H9 (cell line): Measurements from ENCODE around the gene GYG1. TPM values are rescaled to one million over a fixed set of nuclear protein-coding genes. Genes with fewer than 3 reads are reported as not detected.

Experiments
- DNase-seq: peaks from one replicate; pipeline ENCODE4 v3.0.0-alpha.2; 2017
- H2AFZ ChIP-seq: one replicate; pipeline ENCODE4 v1.6.1; 2013; ENCODE audit warnings: mild to moderate bottlenecking, low read length, control low read depth, moderate library complexity
- H2AK5ac ChIP-seq: 2 replicates; pipeline ENCODE4 v1.6.1; 2013; ENCODE audit warnings: low read length, control low read depth, mixed read lengths; ENCODE audit not compliant: insufficient read length
- H2BK120ac ChIP-seq: one replicate; pipeline ENCODE4 v1.6.1; 2013; ENCODE audit warnings: low read depth, mild to moderate bottlenecking, low read length, control low read depth, inconsistent platforms; ENCODE audit not compliant: poor library complexity, severe bottlenecking
- H2BK12ac ChIP-seq: 2 replicates; pipeline ENCODE4 v1.6.1; 2013; ENCODE audit warnings: low read length, control low read depth, mixed read lengths, low read depth; ENCODE audit not compliant: insufficient read length
- H2BK15ac ChIP-seq: 2 replicates; pipeline ENCODE4 v1.6.1; 2013; ENCODE audit warnings: low read depth, low read length, control low read depth
- H2BK20ac ChIP-seq: one replicate; pipeline ENCODE4 v1.6.1; 2013; ENCODE audit warnings: low read depth, mild to moderate bottlenecking, low read length, control low read depth, inconsistent platforms; ENCODE audit not compliant: poor library complexity, severe bottlenecking
- H2BK5ac ChIP-seq: 2 replicates; pipeline ENCODE4 v1.6.1; 2013; ENCODE audit warnings: low read length, control low read depth, mixed read lengths; ENCODE audit not compliant: insufficient read length
- H3K14ac ChIP-seq: 2 replicates; pipeline ENCODE4 v1.6.1; 2013; ENCODE audit warnings: low read length, control low read depth; ENCODE audit not compliant: insufficient read depth
- H3K18ac ChIP-seq: 2 replicates; pipeline ENCODE4 v1.6.1; 2013; ENCODE audit warnings: low read depth, mild to moderate bottlenecking, mixed read lengths, low read length, control low read depth; ENCODE audit not compliant: insufficient read length
- H3K23ac ChIP-seq: 2 replicates; pipeline ENCODE4 v1.6.1; 2013; ENCODE audit warnings: low read length, control low read depth, mixed read lengths, low read depth; ENCODE audit not compliant: insufficient read length
- H3K23me2 ChIP-seq: 2 replicates; pipeline ENCODE4 v1.6.1; 2013; ENCODE audit warnings: low read depth, mild to moderate bottlenecking, mixed read lengths, low read length, control low read depth; ENCODE audit not compliant: insufficient read length, poor library complexity, severe bottlenecking
- H3K27ac ChIP-seq: 2 replicates; pipeline ENCODE4 v1.5.1; 2013; ENCODE audit warnings: low read length, control low read depth, mixed read lengths, low read depth; ENCODE audit not compliant: insufficient read length
- H3K27me3 ChIP-seq: 2 replicates; pipeline ENCODE4 v1.6.1; 2013; ENCODE audit warnings: low read length, control low read depth, inconsistent platforms; ENCODE audit not compliant: insufficient read depth
- H3K4ac ChIP-seq: 2 replicates; pipeline ENCODE4 v1.6.1; 2013; ENCODE audit warnings: low read depth, mild to moderate bottlenecking, control low read depth, inconsistent platforms, low read length, moderate library complexity
- H3K4me1 ChIP-seq: 2 replicates; pipeline ENCODE4 v1.6.1; 2013; ENCODE audit warnings: low read length, control low read depth, inconsistent platforms; ENCODE audit not compliant: insufficient read depth
- H3K4me2 ChIP-seq: 2 replicates; pipeline ENCODE4 v1.6.1; 2013; ENCODE audit warnings: low read length, control low read depth, mixed read lengths; ENCODE audit not compliant: insufficient read length, insufficient read depth
- H3K56ac ChIP-seq: 2 replicates; pipeline ENCODE4 v1.6.1; 2013; ENCODE audit warnings: low read depth, mild to moderate bottlenecking, mixed read lengths, low read length, control low read depth; ENCODE audit not compliant: insufficient read length
- H3K79me1 ChIP-seq: 2 replicates; pipeline ENCODE4 v1.6.1; 2013; ENCODE audit warnings: low read depth, mild to moderate bottlenecking, moderate library complexity, low read length, control low read depth, inconsistent platforms; ENCODE audit not compliant: insufficient read depth, poor library complexity, severe bottlenecking
- H3K79me2 ChIP-seq: 2 replicates; pipeline ENCODE4 v1.6.1; 2013; ENCODE audit warnings: low read length, control low read depth, inconsistent platforms; ENCODE audit not compliant: insufficient read depth
- H3K9ac ChIP-seq: 2 replicates; pipeline ENCODE4 v1.6.1; 2013; ENCODE audit warnings: low read length, control low read depth, mixed read lengths; ENCODE audit not compliant: insufficient read length; ENCODE audit errors: extremely low read depth
- H3K9me3 ChIP-seq: one replicate; pipeline ENCODE4 v1.6.1; 2013; ENCODE audit warnings: low read depth, low read length, inconsistent platforms; ENCODE audit not compliant: control insufficient read depth
- H3T11ph ChIP-seq: one replicate; pipeline ENCODE4 v1.6.1; 2013; ENCODE audit warnings: mild to moderate bottlenecking, low read length, control low read depth, inconsistent platforms
- H4K20me1 ChIP-seq: one replicate; pipeline ENCODE4 v1.6.1; 2013; ENCODE audit not compliant: control insufficient read depth, insufficient read length, insufficient read depth
- H4K5ac ChIP-seq: 2 replicates; pipeline ENCODE4 v1.6.1; 2013; ENCODE audit warnings: low read depth, mild to moderate bottlenecking, mixed read lengths, low read length, control low read depth; ENCODE audit not compliant: insufficient read length
- H4K8ac ChIP-seq: replicated peaks from 2 replicates; pipeline ENCODE4 v1.6.1; 2013; ENCODE audit warnings: low read length, control low read depth, mixed read lengths, low read depth; ENCODE audit not compliant: insufficient read length
- H4K91ac ChIP-seq: 2 replicates; pipeline ENCODE4 v1.6.1; 2013; ENCODE audit warnings: low read depth, mild to moderate bottlenecking, moderate library complexity, mixed read lengths, low read length, control low read depth; ENCODE audit not compliant: insufficient read length
- H3K27ac Mint-ChIP-seq, 3 experiments: 2 replicates in 2 of 3; 3 replicates in 1 of 3; pipeline ENCODE4 v1.8.0; 2020 to 2021; ENCODE audit warnings: mixed read lengths in 3 of 3, mild to moderate bottlenecking in 1 of 3, moderate library complexity in 1 of 3
- H3K27me3 Mint-ChIP-seq: 2 replicates; pipeline ENCODE4 v1.8.0; 2021; ENCODE audit warnings: low read depth, mild to moderate bottlenecking, moderate library complexity, mixed read lengths
- H3K36me3 Mint-ChIP-seq, 3 experiments: 2 replicates in 2 of 3; 3 replicates in 1 of 3; pipeline ENCODE4 v1.8.0; 2020 to 2021; ENCODE audit warnings: low read depth in 3 of 3, mixed read lengths in 3 of 3; ENCODE audit not compliant: insufficient read depth in 1 of 3
- H3K4me1 Mint-ChIP-seq, 2 experiments: 2 replicates each; pipeline ENCODE4 v1.8.0; 2020; ENCODE audit warnings: mixed read lengths in 2 of 2
- H3K4me3 Mint-ChIP-seq, 2 experiments: 2 replicates in 1 of 2; 3 replicates in 1 of 2; pipeline ENCODE4 v1.8.0; 2020 to 2021; ENCODE audit warnings: mild to moderate bottlenecking in 2 of 2, mixed read lengths in 2 of 2, moderate library complexity in 1 of 2
- H3K9me3 Mint-ChIP-seq, 2 experiments: 2 replicates in 1 of 2; 3 replicates in 1 of 2; pipeline ENCODE4 v1.8.0; 2020; ENCODE audit warnings: mild to moderate bottlenecking in 2 of 2, mixed read lengths in 2 of 2, moderate library complexity in 1 of 2
- CTCF ChIP-seq: fragments of 200-600 bp; sonication (generic); conservative IDR thresholded peaks from 3 replicates; pipeline ENCODE4 v1.8.0; 2021; ENCODE audit warnings: antibody characterized with exemption, mild to moderate bottlenecking
- WGBS: extraction: QIAGEN DNeasy Blood & Tissue Kit; methylation state at CpG from one replicate; pipeline ENCODE4 v1.1.7; 2013; ENCODE audit warnings: missing lambda C conversion rate, low lambda C conversion rate, mixed read lengths; ENCODE audit not compliant: insufficient read length; ENCODE audit errors: extremely low coverage; 5-methylcytosine and 5-hydroxymethylcytosine counted together
- total RNA-seq: library from RNA; stranded (reverse); gene quantifications from 2 replicates; pipeline ENCODE4 v1.2.1, GENCODE V29; 2021

GYG1 gene
- total RNA-seq, 1 experiment from 2014 or later = 31.5 TPM

- Histone ChIP-seq H3K23ac (no peak overlapping the region), H2AFZ (no peak overlapping the region), H3T11ph (no peak overlapping the region), H3K9ac (no peak overlapping the region), H3K79me1 (no peaks in the 10 kb centered on the region), H3K9me3 (no peaks in the 10 kb centered on the region), H2BK20ac (no peak overlapping the region), H3K18ac (no peak overlapping the region), H2BK5ac (no peak overlapping the region), H2BK120ac (no peak overlapping the region), H3K14ac (no peak overlapping the region), H3K27ac (no peak overlapping the region), H3K4me2 (no peak overlapping the region), H3K4ac (no peak overlapping the region), H3K27me3 (no peaks in the 10 kb centered on the region), H3K23me2 (no peaks in the 10 kb centered on the region), H4K5ac (no peak overlapping the region), H2BK12ac (no peak overlapping the region), H4K20me1 (no peaks in the 10 kb centered on the region), H4K91ac (no peak overlapping the region), H2BK15ac (no peak overlapping the region), H3K56ac (no peak overlapping the region), H4K8ac (no peak overlapping the region), H2AK5ac (no peak overlapping the region), H3K79me2 (no peaks in the 10 kb centered on the region), H3K4me1 (peaks cover 3% of the 10 kb centered on the region; the same call in 1 of the 2 replicates)
- Mint-ChIP-seq H3K27me3 (no peaks in the 10 kb centered on the region), H3K4me1 (peaks cover 10% of the 10 kb centered on the region in 2 experiments), H3K27ac (peak overlapping the region in 1 of 3 experiments; percentile 58; a peak in 3 of 7 replicates), H3K36me3 (peaks cover 11 to 38% (median 29%) of the 10 kb centered on the region in 3 experiments), H3K9me3 (no peaks in the 10 kb centered on the region), H3K4me3 (no peak overlapping the region)
- WGBS = no CpG with 5 or more reads among the region's 6 CpGs
- DNase-seq = no peak
- TF ChIP-seq CTCF = no peak
Measured at GRCh38 chr3:149013726-149014125, 22.4 kb downstream of the GYG1 start.
